ENCODE data around the gene ACTL7A.

The ACTL7A gene

DNA sequence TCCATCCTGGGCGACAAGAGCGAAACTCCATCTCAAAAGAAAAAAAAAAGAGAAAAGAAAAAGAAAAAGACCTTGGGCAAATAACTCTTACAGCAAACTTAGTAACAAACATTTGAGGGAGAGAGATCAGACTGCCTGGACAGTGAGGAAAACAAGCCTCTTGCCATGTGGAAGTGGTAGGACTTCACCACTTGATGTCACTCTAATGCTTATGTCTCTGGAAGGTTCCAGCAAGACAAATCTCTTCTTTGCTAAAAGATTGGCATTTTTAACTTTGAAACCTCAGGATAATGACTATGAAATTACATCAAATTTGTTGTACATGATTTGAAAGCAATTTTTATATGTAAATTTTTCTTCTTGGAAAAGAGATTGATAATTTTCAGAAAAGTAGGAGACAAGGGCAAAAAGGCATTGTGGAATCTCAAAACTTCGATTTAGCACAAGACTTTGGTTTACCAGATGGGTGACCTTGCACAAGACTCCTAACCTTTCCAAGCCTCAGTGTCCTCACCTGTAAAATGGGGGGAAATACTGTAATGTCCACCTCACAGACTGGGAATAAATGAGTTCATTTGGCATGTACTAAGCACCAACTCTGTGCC is 11.7 kb upstream of the ACTL7A start:
- no peak overlapping the region for H3K4me3 ChIP-seq (ENCODE audit: insufficient read length, low read depth)
- H3K27me3 ChIP-seq (ENCODE audit: insufficient read depth, insufficient read length), result peaks cover 3% of the 10 kb centered on the region
- no peak overlapping the region for H3K9ac ChIP-seq (ENCODE audit: insufficient read length, low read depth)
- TF ChIP-seq SUZ12 (IDR thresholded peaks at IDR 0.05; ENCODE audit: extremely low read depth, insufficient read depth, insufficient read length), result no peak
- TF ChIP-seq ZNF274 (IDR thresholded peaks at IDR 0.05; ENCODE audit: low read depth, low read length), result no peak
- TF ChIP-seq YY1 (IDR thresholded peaks at IDR 0.05; ENCODE audit: insufficient read depth, insufficient read length), result no peak
- DNase-seq (ENCODE audit: low read depth, low spot score), result no peak
- H3K36me3 ChIP-seq (ENCODE audit: insufficient read depth, insufficient read length, low read length), result no peaks in the 10 kb centered on the region
- no peaks in the 10 kb centered on the region for H3K4me1 ChIP-seq (ENCODE audit: insufficient read depth, insufficient read length)
- no peaks in the 10 kb centered on the region for H3K9me3 ChIP-seq (ENCODE audit: insufficient read depth, low read length)

DNA sequence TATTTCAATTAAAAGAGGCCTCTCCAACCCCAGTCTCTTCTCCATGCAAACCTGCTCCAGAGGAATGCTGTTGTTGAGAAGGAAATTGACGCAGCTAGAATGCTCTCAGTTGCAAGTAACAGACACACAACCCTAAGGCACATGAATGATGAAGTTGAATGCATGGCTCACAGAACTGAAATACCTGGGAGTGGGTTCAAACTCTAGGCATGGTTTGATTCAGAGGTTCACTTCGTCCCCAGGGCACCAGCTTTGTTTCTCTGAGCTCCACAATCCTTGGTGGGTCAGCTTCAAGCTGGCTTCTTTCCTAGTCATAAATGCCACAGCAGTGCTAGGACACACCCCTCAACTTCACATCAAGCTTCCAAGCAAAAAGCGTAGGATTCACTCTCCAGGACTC is 10.9 kb upstream of the ACTL7A start:
- Histone ChIP-seq H3K4me3 (ENCODE audit: insufficient read length, low read depth) (no peak overlapping the region), H3K9ac (ENCODE audit: insufficient read length, low read depth) (no peak overlapping the region), H3K4me1 (ENCODE audit: insufficient read depth, insufficient read length) (no peaks in the 10 kb centered on the region), H3K9me3 (ENCODE audit: insufficient read depth, low read length) (no peaks in the 10 kb centered on the region), H3K36me3 (ENCODE audit: insufficient read depth, insufficient read length, low read length) (no peaks in the 10 kb centered on the region), H3K27me3 (ENCODE audit: insufficient read depth, insufficient read length) (peaks cover 3% of the 10 kb centered on the region)
- no peak for TF ChIP-seq ZNF274 (IDR thresholded peaks at IDR 0.05; ENCODE audit: low read depth, low read length)
- TF ChIP-seq YY1 (IDR thresholded peaks at IDR 0.05; ENCODE audit: insufficient read depth, insufficient read length), result no peak
- DNase-seq (ENCODE audit: low read depth, low spot score), result no peak

DNA sequence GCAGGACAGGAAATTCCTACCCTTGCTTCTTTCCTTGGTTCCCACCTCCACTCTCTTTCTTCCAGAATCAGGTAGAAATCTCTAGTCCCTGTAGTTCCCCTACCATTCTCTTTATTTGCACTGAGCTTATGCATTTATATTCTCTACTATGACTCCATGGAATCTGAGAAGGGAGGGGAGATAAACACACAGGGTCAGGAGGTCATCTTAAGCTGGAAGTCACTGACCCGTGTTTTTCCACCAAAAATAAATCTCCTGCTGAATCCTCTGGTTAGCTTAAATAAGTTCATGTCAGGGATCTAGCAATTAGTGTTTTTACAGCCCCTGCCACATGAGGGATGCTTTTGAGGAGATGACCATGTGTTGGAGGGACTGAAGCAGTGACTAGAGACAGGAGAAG is 10.0 kb upstream of the ACTL7A start:
- no peak for TF ChIP-seq SUZ12 (IDR thresholded peaks at IDR 0.05; ENCODE audit: extremely low read depth, insufficient read depth, insufficient read length)
- TF ChIP-seq ZNF274 (IDR thresholded peaks at IDR 0.05; ENCODE audit: low read depth, low read length), result no peak
- TF ChIP-seq YY1 (IDR thresholded peaks at IDR 0.05; ENCODE audit: insufficient read depth, insufficient read length), result no peak
- no peak overlapping the region for H3K9ac ChIP-seq (ENCODE audit: insufficient read length, low read depth)
- H3K4me3 ChIP-seq (ENCODE audit: insufficient read length, low read depth), result no peak overlapping the region
- DNase-seq (ENCODE audit: low read depth, low spot score), result no peak
- no peaks in the 10 kb centered on the region for H3K36me3 ChIP-seq (ENCODE audit: insufficient read depth, insufficient read length, low read length)
- no peaks in the 10 kb centered on the region for H3K9me3 ChIP-seq (ENCODE audit: insufficient read depth, low read length)
- peaks cover 3% of the 10 kb centered on the region for H3K27me3 ChIP-seq (ENCODE audit: insufficient read depth, insufficient read length)
- H3K4me1 ChIP-seq (ENCODE audit: insufficient read depth, insufficient read length), result no peaks in the 10 kb centered on the region

DNA sequence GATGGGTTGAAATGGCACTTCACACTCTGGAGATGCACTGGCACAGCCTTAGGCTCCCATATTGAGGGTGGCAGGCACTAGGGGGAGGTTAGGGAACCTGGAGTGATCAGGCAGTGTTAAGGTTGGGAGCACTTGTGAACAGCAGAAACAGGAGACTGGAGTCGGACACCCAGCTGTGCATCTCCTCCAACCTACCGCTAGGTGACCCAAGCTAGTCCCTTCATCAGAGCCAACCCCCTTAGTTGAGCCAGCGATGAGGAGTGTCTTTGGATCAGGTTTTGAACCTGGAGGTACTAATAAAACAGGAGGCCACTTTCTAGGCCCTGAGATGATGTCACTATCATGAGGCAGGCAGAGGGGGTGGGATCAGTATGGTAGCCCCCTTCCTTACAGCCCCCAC is 8.0 kb upstream of the ACTL7A start:
- Histone ChIP-seq H3K4me1 (ENCODE audit: insufficient read depth, insufficient read length) (no peaks in the 10 kb centered on the region), H3K4me3 (ENCODE audit: insufficient read length, low read depth) (no peak overlapping the region), H3K27me3 (ENCODE audit: insufficient read depth, insufficient read length) (peaks cover 3% of the 10 kb centered on the region), H3K9me3 (ENCODE audit: insufficient read depth, low read length) (no peaks in the 10 kb centered on the region), H3K36me3 (ENCODE audit: insufficient read depth, insufficient read length, low read length) (no peaks in the 10 kb centered on the region), H3K9ac (ENCODE audit: insufficient read length, low read depth) (no peak overlapping the region)
- TF ChIP-seq ZNF274 (IDR thresholded peaks at IDR 0.05; ENCODE audit: low read depth, low read length) (no peak), SUZ12 (IDR thresholded peaks at IDR 0.05; ENCODE audit: extremely low read depth, insufficient read depth, insufficient read length) (no peak), YY1 (IDR thresholded peaks at IDR 0.05; ENCODE audit: insufficient read depth, insufficient read length) (no peak)
- no peak for DNase-seq (ENCODE audit: low read depth, low spot score)

DNA sequence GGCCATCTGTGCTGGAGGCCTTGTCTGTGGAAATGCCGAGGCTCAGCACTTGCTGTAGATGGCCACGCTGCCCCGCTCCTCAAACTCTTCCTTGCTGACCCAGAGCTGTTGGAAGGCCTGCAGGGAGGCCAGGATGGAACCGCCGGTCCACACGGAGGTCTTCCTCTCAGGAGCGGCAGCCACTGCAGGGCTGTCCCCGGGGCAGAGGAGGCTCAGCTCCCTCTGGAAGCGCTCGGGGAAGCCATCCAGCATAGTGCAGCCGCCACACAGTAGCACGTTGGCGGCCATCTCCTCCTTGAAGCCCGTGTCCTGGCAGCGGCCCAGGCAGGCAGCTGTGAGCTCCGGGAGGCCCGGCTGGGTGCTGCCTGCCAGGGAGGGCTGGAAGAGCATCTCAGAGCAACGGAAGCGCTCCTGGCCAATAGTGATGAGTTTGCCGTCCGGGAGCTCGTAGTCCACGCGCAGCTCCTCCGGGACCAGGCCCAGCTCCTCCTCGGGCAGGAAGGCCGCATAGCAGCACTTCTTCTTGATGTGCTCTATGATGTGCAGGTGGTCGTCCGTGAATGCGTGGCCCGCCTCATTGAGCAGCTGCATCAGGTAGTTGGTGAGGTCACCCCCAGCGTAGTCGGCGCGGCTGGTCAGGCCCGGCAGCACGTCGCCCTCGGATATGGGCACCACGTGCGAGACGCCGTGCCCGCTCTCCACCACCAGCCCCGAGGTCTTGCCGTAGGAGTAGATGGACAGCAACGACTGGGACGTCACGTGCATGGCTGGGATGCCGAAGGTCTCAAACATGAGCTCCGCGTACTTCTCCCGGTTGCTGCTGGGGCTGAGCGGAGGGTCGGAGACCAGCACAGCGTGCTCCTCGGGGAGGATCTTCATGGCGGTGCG is 7.2 kb upstream of the ACTL7A start:
- TF ChIP-seq ZNF274 (IDR thresholded peaks at IDR 0.05; ENCODE audit: low read depth, low read length), result no peak
- no peak for TF ChIP-seq SUZ12 (IDR thresholded peaks at IDR 0.05; ENCODE audit: extremely low read depth, insufficient read depth, insufficient read length)
- no peak for TF ChIP-seq YY1 (IDR thresholded peaks at IDR 0.05; ENCODE audit: insufficient read depth, insufficient read length)
- Histone ChIP-seq H3K9ac (ENCODE audit: insufficient read length, low read depth) (no peak overlapping the region), H3K27me3 (ENCODE audit: insufficient read depth, insufficient read length) (peaks cover 3% of the 10 kb centered on the region), H3K4me1 (ENCODE audit: insufficient read depth, insufficient read length) (no peaks in the 10 kb centered on the region), H3K4me3 (ENCODE audit: insufficient read length, low read depth) (no peak overlapping the region), H3K36me3 (ENCODE audit: insufficient read depth, insufficient read length, low read length) (no peaks in the 10 kb centered on the region), H3K9me3 (ENCODE audit: insufficient read depth, low read length) (no peaks in the 10 kb centered on the region)
- DNase-seq (ENCODE audit: low read depth, low spot score), result no peak

DNA sequence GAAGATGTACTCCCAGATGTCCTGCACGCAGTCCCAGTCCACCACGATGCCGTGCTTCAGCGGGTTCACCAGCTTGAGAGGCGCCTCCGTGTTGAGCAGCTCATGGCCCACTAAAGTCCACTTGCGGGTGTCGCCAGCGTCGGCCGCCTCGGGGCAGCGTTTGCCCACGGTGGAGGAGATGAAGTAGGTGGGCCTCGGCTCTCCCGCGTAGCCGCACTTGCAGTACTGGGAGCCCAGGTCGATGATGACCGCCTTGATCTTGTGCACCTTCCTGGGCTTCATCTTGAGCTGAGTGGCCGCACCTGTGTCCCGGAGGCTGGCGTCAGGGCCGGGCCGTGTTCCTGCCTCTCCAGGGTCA is 6.6 kb upstream of the ACTL7A start:
- Histone ChIP-seq H3K9me3 (ENCODE audit: insufficient read depth, low read length) (no peaks in the 10 kb centered on the region), H3K27me3 (ENCODE audit: insufficient read depth, insufficient read length) (peaks cover 3% of the 10 kb centered on the region), H3K36me3 (ENCODE audit: insufficient read depth, insufficient read length, low read length) (no peaks in the 10 kb centered on the region), H3K9ac (ENCODE audit: insufficient read length, low read depth) (no peak overlapping the region), H3K4me3 (ENCODE audit: insufficient read length, low read depth) (no peak overlapping the region), H3K4me1 (ENCODE audit: insufficient read depth, insufficient read length) (no peaks in the 10 kb centered on the region)
- DNase-seq (ENCODE audit: low read depth, low spot score), result no peak
- TF ChIP-seq ZNF274 (IDR thresholded peaks at IDR 0.05; ENCODE audit: low read depth, low read length) (no peak), YY1 (IDR thresholded peaks at IDR 0.05; ENCODE audit: insufficient read depth, insufficient read length) (no peak), SUZ12 (IDR thresholded peaks at IDR 0.05; ENCODE audit: extremely low read depth, insufficient read depth, insufficient read length) (no peak)

DNA sequence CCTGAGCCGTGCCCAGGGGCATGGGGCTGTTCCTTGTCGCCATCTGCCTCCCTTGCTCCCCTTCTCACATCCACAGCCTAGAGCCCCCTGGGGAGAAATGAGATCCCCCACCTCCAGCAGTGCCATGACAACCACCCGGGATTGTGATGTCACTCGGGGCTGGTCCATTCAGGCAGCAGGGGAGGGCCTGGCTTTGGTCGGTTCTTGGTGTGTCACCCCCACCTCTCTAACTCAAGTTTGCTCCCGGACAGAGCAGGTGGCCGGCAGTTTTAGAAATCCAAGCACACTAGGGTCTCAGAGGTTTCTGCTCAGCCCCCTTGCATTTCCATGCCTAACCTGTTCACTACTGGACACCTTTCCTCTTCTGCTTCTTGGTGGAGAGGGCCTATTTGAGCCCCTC is 6.2 kb upstream of the ACTL7A start, which contains the start of gene ACTL7B:
Gene ACTL7B, minus strand, starts transcription at position 99 of the 400 bp plus-strand sequence. Its CDS starts 56 bp downstream, at position 43.
- no peak within 1 kb of the TSS for H3K9ac ChIP-seq (ENCODE audit: insufficient read length, low read depth)
- peaks cover 3% of the 10 kb centered on the region for H3K27me3 ChIP-seq (ENCODE audit: insufficient read depth, insufficient read length)
- H3K4me1 ChIP-seq (ENCODE audit: insufficient read depth, insufficient read length), result no peaks in the 10 kb centered on the region
- H3K36me3 ChIP-seq (ENCODE audit: insufficient read depth, insufficient read length, low read length), result no peaks in the 10 kb centered on the region
- H3K9me3 ChIP-seq (ENCODE audit: insufficient read depth, low read length), result no peaks in the 10 kb centered on the region
- no peak for DNase-seq (ENCODE audit: low read depth, low spot score)
- no peak for TF ChIP-seq ZNF274 (IDR thresholded peaks at IDR 0.05; ENCODE audit: low read depth, low read length)
- TF ChIP-seq YY1 (IDR thresholded peaks at IDR 0.05; ENCODE audit: insufficient read depth, insufficient read length), result no peak
- no peak for TF ChIP-seq SUZ12 (IDR thresholded peaks at IDR 0.05; ENCODE audit: extremely low read depth, insufficient read depth, insufficient read length)
- H3K4me3 ChIP-seq (ENCODE audit: insufficient read length, low read depth), result no peak within 1 kb of the TSS
